ENCODE data around the gene VPS25.
A peak's percentile ranks its signal among the peaks of the same experiment; 100 is the strongest.

VPS25 gene

GRCh38 chr17:42796066-42796758, 23.0 kb downstream of the VPS25 start:
- DNase-seq, result no peak

- no peak for DNase-seq
These were observed 24.1 kb downstream of the VPS25 start for GRCh38 chr17:42797067-42798007.

GRCh38 chr17:42798011-42798382, 24.7 kb downstream of the VPS25 start:
- DNase-seq, result no peak

GRCh38 chr17:42798383-42799380, 25.4 kb downstream of the VPS25 start, which contains the start of the genes CNTD1 and COA3:
Gene CNTD1 (plus strand): TSS chr17:42798861. CDS start chr17:42799068, 207 bp downstream.
Gene COA3 (minus strand): TSS chr17:42798704. CDS start chr17:42798681, 23 bp downstream.
- DNase-seq, result peak; percentile 77

- no peak for DNase-seq
These were observed 30.0 kb downstream of the VPS25 start for GRCh38 chr17:42803074-42803883.

- DNase-seq, result no peak
These were observed 31.7 kb downstream of the VPS25 start for GRCh38 chr17:42804918-42805367.

- DNase-seq, result no peak
These were observed 33.0 kb downstream of the VPS25 start for GRCh38 chr17:42806249-42806648.

- no peak for DNase-seq
These were observed 36.0 kb downstream of the VPS25 start for GRCh38 chr17:42809250-42809649.

- DNase-seq, result no peak
These were observed 41.6 kb downstream of the VPS25 start for GRCh38 chr17:42814633-42815399.

- DNase-seq, result no peak
These were observed 44.6 kb downstream of the VPS25 start for GRCh38 chr17:42817866-42818265.

- DNase-seq, result no peak
These were observed 45.1 kb downstream of the VPS25 start for GRCh38 chr17:42818379-42818778.

- DNase-seq, result peak; percentile 70
These were observed 46.8 kb downstream of the VPS25 start for GRCh38 chr17:42819939-42820535.

GRCh38 chr17:42821176-42821575, 47.9 kb downstream of the VPS25 start:
- DNase-seq, result no peak

- no peak for DNase-seq
These were observed 54.2 kb downstream of the VPS25 start for GRCh38 chr17:42827472-42827871.
